GM12878 (cell line): Measurements from ENCODE around the gene RSF1. TPM values are rescaled to one million over a fixed set of nuclear protein-coding genes. Genes with fewer than 3 reads are reported as not detected.

Source experiments
- ATAC-seq: fragments of 200-7000 bp; cut with Tn5 transposase; 3 replicates; pipeline ENCODE4 v1.9.1; 2020; ENCODE audit warnings: mild to moderate bottlenecking, moderate library complexity
- BruUV-seq: library from RNA; stranded (reverse); fragments of 400-500 nt; replicated peaks from 2 replicates; lab custom pipeline; 2021; lab: Mats Ljungman, UMichigan
- CTCF ChIA-PET: fragments of 300-600 bp; sonication (Branson Sonifier 250); formaldehyde crosslinking; extraction: SDS; loops from one replicate; lab custom pipeline; 2021; ENCODE audit warnings: inconsistent platforms; lab: Yijun Ruan, JAX
- POLR2A ChIA-PET: fragments of 350-600 bp; formaldehyde crosslinking; extraction: SDS; loops from one replicate; lab custom pipeline; 2021; ENCODE audit warnings: inconsistent platforms; lab: Charles Lee
- RAD21 ChIA-PET: fragments of 300-600 bp; sonication (Branson Sonifier 250); formaldehyde crosslinking; loops from one replicate; lab custom pipeline; 2023; ENCODE audit warnings: antibody characterized with exemption; ENCODE audit not compliant: unreplicated experiment; lab: Charles Lee
- SMC1A ChIA-PET: fragments of 300-600 bp; sonication (Branson Sonifier 250); formaldehyde crosslinking; loops from one replicate; lab custom pipeline; 2023; ENCODE audit not compliant: unreplicated experiment, uncharacterized antibody; lab: Charles Lee
- DNase-seq: peaks from one replicate; pipeline ENCODE4 v3.0.0-alpha.2; 2011; ENCODE audit warnings: low read depth, low spot score
- FAIRE-seq: peaks from 3 replicates; lab custom pipeline; 2011; peaks lifted over from hg19 to GRCh38; lab: Jason Lieb, UNC
- H2AFZ ChIP-seq: 2 replicates; pipeline ENCODE4 v1.6.0; 2011; ENCODE audit warnings: low read depth, low read length, control low read depth; ENCODE audit not compliant: control insufficient read depth
- H3K27ac ChIP-seq: 2 replicates; pipeline ENCODE4 v1.5.1; 2011; ENCODE audit warnings: control low read depth; ENCODE audit not compliant: control insufficient read depth, insufficient read depth
- H3K27me3 ChIP-seq, 2 experiments: replicated peaks in 1 of 2; 2 replicates each; pipeline versions ENCODE4 v1.6.0 to v1.6.1; 2011; ENCODE audit warnings: low read length in 1 of 2; ENCODE audit not compliant: control insufficient read depth in 2 of 2, insufficient read depth in 2 of 2
- H3K36me3 ChIP-seq, 2 experiments: 2 replicates each; pipeline ENCODE4 v1.5.1; 2011; ENCODE audit warnings: low read length in 1 of 2; ENCODE audit not compliant: control insufficient read depth in 2 of 2, insufficient read depth in 2 of 2
- H3K4me1 ChIP-seq: 2 replicates; pipeline ENCODE4 v1.6.1; 2011; ENCODE audit warnings: mild to moderate bottlenecking, low read length, moderate library complexity, mixed read lengths; ENCODE audit not compliant: control insufficient read depth, insufficient read depth
- H3K4me2 ChIP-seq: 2 replicates; pipeline ENCODE4 v1.6.0; 2011; ENCODE audit warnings: control low read depth; ENCODE audit not compliant: control insufficient read depth, insufficient read depth
- H3K4me3 ChIP-seq: fragments of 200-600 bp; sonication (generic); 2 replicates; pipeline ENCODE4 v1.5.1; 2016
- H3K79me2 ChIP-seq: 2 replicates; pipeline ENCODE4 v1.6.0; 2011; ENCODE audit warnings: low read length; ENCODE audit not compliant: control insufficient read depth, insufficient read depth
- H3K9ac ChIP-seq: 2 replicates; pipeline ENCODE4 v1.8.0; 2011; ENCODE audit warnings: low read length, control low read depth, mixed read lengths; ENCODE audit not compliant: control insufficient read depth, insufficient read depth
- H3K9me3 ChIP-seq: replicated peaks from 3 replicates; pipeline ENCODE4 v1.5.1; 2011; ENCODE audit warnings: mild to moderate bottlenecking, low read length; ENCODE audit not compliant: control insufficient read depth, insufficient read depth
- H4K20me1 ChIP-seq: 2 replicates; pipeline ENCODE4 v1.6.0; 2011; ENCODE audit not compliant: control insufficient read depth, insufficient read depth
- ATF2 ChIP-seq: IDR thresholded peaks from 2 replicates; pipeline ENCODE4 v1.6.1; 2012; ENCODE audit warnings: low read length, inconsistent platforms
- CHD4 ChIP-seq: fragments of 200-600 bp; sonication (generic); IDR thresholded peaks from 2 replicates; pipeline ENCODE4 v1.6.1; 2016; ENCODE audit warnings: mild to moderate bottlenecking
- ESRRA ChIP-seq: IDR thresholded peaks from 2 replicates; pipeline ENCODE4 v1.6.1; 2012; ENCODE audit warnings: mild to moderate bottlenecking, low read length, improper control_type of control experiment
- KAT2A ChIP-seq: conservative IDR thresholded peaks from 2 replicates; pipeline ENCODE4 v1.6.1; 2011; ENCODE audit warnings: low read depth, low read length; ENCODE audit not compliant: control insufficient read depth
- MTA2 ChIP-seq: fragments of 450-650 bp; IDR thresholded peaks from 2 replicates; pipeline ENCODE4 v1.6.1; 2016; ENCODE audit warnings: low read depth, mild to moderate bottlenecking, moderate library complexity
- NBN ChIP-seq: fragments of 450-650 bp; IDR thresholded peaks from 2 replicates; pipeline ENCODE4 v1.6.1; 2016
- NFXL1 ChIP-seq: fragments of 450-650 bp; IDR thresholded peaks from 2 replicates; pipeline ENCODE4 v1.6.1; 2017; ENCODE audit warnings: antibody characterized with exemption, mild to moderate bottlenecking, borderline replicate concordance
- POLR2AphosphoS2 ChIP-seq: IDR thresholded peaks from 2 replicates; pipeline ENCODE4 v1.6.1; 2011; ENCODE audit warnings: low read depth, mild to moderate bottlenecking, low read length, improper control_type of control experiment, moderate library complexity
- RAD21 ChIP-seq: IDR thresholded peaks from 2 replicates; pipeline ENCODE4 v1.6.1; 2011; ENCODE audit warnings: mild to moderate bottlenecking, low read depth, low read length, moderate library complexity; ENCODE audit not compliant: insufficient read depth
- REST ChIP-seq: IDR thresholded peaks from 2 replicates; pipeline ENCODE4 v1.6.1; 2012; ENCODE audit warnings: mild to moderate bottlenecking, low read depth, low read length
- TAF1 ChIP-seq: IDR thresholded peaks from 2 replicates; pipeline ENCODE4 v1.6.1; 2011; ENCODE audit warnings: mild to moderate bottlenecking, low read depth, low read length, borderline replicate concordance
- TCF12 ChIP-seq: IDR thresholded peaks from 2 replicates; pipeline ENCODE4 v1.6.1; 2011; ENCODE audit warnings: low read depth, mild to moderate bottlenecking, low read length
- ZSCAN29 ChIP-seq: fragments of 450-650 bp; IDR thresholded peaks from 2 replicates; pipeline ENCODE4 v1.6.1; 2017; ENCODE audit warnings: mild to moderate bottlenecking, moderate library complexity
- WGBS: methylation state at CpG from one replicate; pipeline ENCODE4 v1.1.6; 2016; ENCODE audit warnings: low lambda C conversion rate; ENCODE audit not compliant: insufficient replicate concordance, insufficient coverage; ENCODE audit errors: missing lambda C conversion rate; 5-methylcytosine and 5-hydroxymethylcytosine counted together
- in situ Hi-C: fragments of 300-500 bp; cut with MboI; formaldehyde crosslinking; loops from 9 replicates; pipeline ENCODE4 v1.14.3; 2018; ENCODE audit warnings: mixed read lengths
- intact Hi-C: fragments of 100-400 bp; cut with micrococcal nuclease; formaldehyde crosslinking; loops from one replicate; pipeline ENCODE4 v1.14.2; 2022; ENCODE audit not compliant: unreplicated experiment
- polyA plus RNA-seq, 11 experiments: library from polyadenylated mRNA; depleted of rRNA in 4 of 11; unstranded in 6 of 11; stranded (reverse) in 5 of 11; fragments of >200 nt; fragmentation: Nextera tagmentation in 4 of 11; fragmentation: Illumina TruSeq in 1 of 11; extraction: Ambion mirVana in 4 of 11; extraction: Trizol in 1 of 11; gene quantifications; 1 replicate in 1 of 11; 2 replicates in 10 of 11; pipeline versions ENCODE4 v1.2.1 to v1.2.3, GENCODE V29; 2011 to 2016; ENCODE audit warnings: inconsistent platforms in 2 of 11, missing spikeins in 2 of 11, low read depth in 1 of 11
- total RNA-seq, 4 experiments: library from RNA; depleted of rRNA in 3 of 4; stranded (reverse); fragments of >200 nt in 3 of 4; fragmentation: Illumina TruSeq in 1 of 4; extraction: Trizol in 1 of 4; gene quantifications; 2 replicates each; pipeline versions ENCODE4 v1.2.1 to v1.2.3, GENCODE V29; 2013 to 2021
- TF ChIP-seq, protein P1 (sequence below): fragments of 450-650 bp; IDR thresholded peaks from 2 replicates; pipeline ENCODE4 v1.6.1; 2017; ENCODE audit warnings: low read depth, mild to moderate bottlenecking, moderate library complexity

The RSF1 gene
- total and polyA plus RNA-seq, 10 of the 15 experiments (the other 5 are each of a cell fraction or from before 2014, with no cell fraction given): 9.0 to 45.3 (median 30.0) TPM

DNA sequence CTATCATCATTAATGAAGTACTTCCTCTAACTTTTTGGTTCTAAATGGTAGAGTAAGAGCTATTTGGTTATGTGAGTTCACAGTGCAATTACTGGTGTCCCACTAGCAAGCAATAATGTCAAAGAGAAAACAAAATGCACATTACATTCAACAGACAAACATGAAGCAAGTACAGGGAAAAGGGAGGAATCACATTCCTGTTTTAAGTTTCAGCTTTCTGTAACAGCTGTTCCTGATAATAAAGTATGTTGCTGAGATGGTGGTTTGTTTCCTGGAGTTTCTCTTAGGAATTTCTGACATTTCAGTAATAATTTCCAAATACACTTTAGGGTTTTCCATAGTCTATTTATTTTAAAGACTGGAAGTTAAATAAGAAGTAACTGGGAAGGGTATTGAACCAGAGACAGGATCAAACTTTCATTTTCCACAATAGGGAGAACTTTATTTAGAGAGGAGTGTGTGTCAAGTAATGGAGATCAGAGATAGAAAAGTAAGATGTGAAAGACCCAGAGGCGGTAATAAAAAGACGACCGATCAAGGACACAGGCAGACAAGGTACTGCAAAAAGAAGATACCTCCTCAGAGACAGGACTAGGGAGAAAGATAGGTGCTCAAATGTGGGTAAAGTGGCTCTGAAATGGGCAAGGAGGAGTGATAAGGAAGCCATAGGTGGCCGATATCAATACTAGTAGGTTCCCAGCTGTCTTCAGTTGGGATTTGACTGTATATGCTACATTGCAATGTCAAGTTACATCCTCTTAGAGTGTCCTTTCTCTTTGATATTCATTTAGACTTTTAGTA, 162.1 kb downstream of the RSF1 start:
- Histone ChIP-seq H2AFZ (no peak overlapping the region), H3K4me3 (no peak overlapping the region), H4K20me1 (no peaks in the 10 kb centered on the region), H3K27me3 (no peaks in the 10 kb centered on the region), H3K79me2 (no peaks in the 10 kb centered on the region), H3K4me2 (no peak overlapping the region), H3K9me3 (no peaks in the 10 kb centered on the region), H3K27ac (no peak overlapping the region), H3K9ac (no peak overlapping the region), H3K36me3 (no peaks in the 10 kb centered on the region), H3K4me1 (peaks cover 7% of the 10 kb centered on the region; the same call in 1 of the 2 replicates)
- ChIA-PET RAD21 (no interaction called here), POLR2A (no interaction called here), SMC1A (interaction anchor here (0.9 to 1.0 kb wide), 2 partner anchors 10 to 39 kb away, joined by 3 to 5 read pairs; no protein-coding TSS in a partner anchor), CTCF (interaction anchor here (1.0 kb wide), 1 partner anchor 24 kb away, joined by 3 read pairs; no protein-coding TSS in a partner anchor)
- no peak for TF ChIP-seq TCF12
- TF ChIP-seq REST: no peak
- no peak for TF ChIP-seq CHD4
- TF ChIP-seq NBN: no peak
- TF ChIP-seq, protein P1, sequence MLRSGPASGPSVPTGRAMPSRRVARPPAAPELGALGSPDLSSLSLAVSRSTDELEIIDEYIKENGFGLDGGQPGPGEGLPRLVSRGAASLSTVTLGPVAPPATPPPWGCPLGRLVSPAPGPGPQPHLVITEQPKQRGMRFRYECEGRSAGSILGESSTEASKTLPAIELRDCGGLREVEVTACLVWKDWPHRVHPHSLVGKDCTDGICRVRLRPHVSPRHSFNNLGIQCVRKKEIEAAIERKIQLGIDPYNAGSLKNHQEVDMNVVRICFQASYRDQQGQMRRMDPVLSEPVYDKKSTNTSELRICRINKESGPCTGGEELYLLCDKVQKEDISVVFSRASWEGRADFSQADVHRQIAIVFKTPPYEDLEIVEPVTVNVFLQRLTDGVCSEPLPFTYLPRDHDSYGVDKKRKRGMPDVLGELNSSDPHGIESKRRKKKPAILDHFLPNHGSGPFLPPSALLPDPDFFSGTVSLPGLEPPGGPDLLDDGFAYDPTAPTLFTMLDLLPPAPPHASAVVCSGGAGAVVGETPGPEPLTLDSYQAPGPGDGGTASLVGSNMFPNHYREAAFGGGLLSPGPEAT: no peak
- TF ChIP-seq RAD21: no peak
- no peak for TF ChIP-seq ATF2
- no peak for TF ChIP-seq KAT2A
- no peak for TF ChIP-seq ESRRA
- no peak for TF ChIP-seq ZSCAN29
- TF ChIP-seq NFXL1: no peak
- no peak for TF ChIP-seq TAF1
- no peak for TF ChIP-seq MTA2
- no peak for TF ChIP-seq POLR2AphosphoS2
- ATAC-seq (no peak; the same call in 2 of the 3 replicates), DNase-seq (no peak), FAIRE-seq (no peak)
- in situ Hi-C loops (no loop called here), intact Hi-C loops (no loop called here)
- whole genome bisulfite sequencing: 85% methylated on average over 4 of the region's 4 CpGs
- no TSS peak for BruUV-seq
